GM21529 (cell line): ENCODE measurements around the gene CES4A.
"Not testable (repeated sequence)": the region's sequence is repeated elsewhere in the genome, so short reads cannot be mapped to it uniquely, and the experiment has no call there.

Experiments
- ATAC-seq: cut with Tn5 transposase; IDR thresholded peaks from one replicate; pipeline ENCODE4 v1.9.1; 2021; ENCODE audit not compliant: unreplicated experiment

CES4A gene

GRCh38 chr16:66955363-66956153 is 32.8 kb upstream of the CES4A start:
- not testable (repeated sequence) for ATAC-seq

- ATAC-seq = not testable (repeated sequence)
Observed at GRCh38 chr16:66956154-66956457, 32.3 kb upstream of the CES4A start.

DNA sequence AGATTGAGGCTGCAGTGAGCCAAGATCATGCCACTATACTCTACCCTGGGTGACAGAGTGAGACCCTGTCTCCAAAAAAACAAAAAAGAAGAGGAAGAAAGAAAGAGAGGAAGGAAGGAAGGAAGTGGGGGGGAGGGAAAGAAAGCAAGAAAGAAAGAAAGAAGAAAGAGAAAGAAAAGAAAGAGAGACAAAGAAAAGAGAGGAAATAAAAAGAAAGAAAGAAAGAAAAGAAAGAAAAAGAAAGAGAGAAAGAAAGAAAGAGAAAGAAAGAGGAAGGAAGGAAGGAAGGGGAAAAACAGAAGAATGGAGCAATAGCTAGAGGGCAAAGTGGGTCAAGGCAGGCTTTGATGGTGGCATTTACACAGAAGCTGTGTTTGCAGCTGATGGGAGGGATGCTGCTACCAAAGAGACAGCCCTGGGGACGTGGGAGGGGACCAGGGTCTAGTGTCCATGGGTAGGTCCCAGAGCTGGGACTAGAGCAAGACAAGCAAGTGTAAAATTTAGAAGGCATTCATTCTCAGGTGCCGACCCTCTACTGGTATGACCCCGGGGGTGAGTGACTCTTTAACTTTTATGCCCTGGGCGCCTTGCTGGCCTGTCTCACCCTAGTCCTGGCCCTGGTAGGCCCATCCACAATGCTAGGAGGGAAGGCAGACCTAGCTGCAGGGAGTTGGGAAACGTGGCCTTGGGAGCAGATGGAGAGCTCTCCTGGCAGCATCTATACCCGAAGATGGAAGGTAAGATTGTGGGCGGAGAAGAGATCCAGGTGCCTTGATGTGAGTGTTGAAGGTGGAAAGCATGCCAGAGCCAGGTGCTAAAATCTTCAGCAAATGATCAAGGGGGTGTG is 29.3 kb upstream of the CES4A start:
- ATAC-seq = no peak

- no peak for ATAC-seq
Observed at GRCh38 chr16:66959704-66960161, 28.7 kb upstream of the CES4A start.

GRCh38 chr16:66960270-66960669 is 28.1 kb upstream of the CES4A start:
- no peak for ATAC-seq

DNA sequence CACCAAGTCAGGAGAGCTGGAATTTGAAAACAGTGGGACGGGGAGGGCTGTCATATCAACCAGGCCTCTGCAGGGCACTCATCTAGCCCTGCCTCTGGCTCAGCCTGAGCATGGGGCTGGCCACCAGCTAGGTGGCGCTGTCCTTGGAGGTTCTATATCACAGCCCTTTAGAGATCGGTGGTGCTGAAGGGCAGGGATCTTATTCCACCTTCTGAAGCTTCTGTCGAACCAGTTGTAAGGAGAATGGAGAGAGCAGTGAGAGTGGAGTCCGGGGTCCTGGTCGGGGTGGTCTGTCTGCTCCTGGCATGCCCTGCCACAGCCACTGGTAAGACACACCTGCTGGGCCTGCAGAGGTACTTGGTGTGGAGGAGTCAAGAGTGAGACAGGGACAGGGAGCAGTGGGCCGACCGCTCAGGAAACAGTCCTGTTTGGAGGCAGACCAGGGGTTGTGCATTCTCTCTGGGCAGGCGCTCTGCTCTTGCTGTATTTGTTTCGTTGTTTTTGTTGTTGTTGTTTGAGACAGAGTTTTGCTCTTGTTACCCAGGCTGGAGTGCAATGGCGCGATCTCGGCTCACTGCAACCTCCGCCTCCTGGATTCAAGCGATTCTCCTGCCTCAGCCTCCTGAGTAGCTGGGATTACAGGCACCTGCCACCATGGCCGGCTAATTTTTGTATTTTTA is 27.2 kb upstream of the CES4A start, which contains the start of gene CES3:
Gene CES3, plus strand, starts transcription at position 202 of the 680 bp plus-strand sequence. Its CDS starts 42 bp downstream, at position 244.
- peak; percentile 59 for ATAC-seq

- no peak for ATAC-seq
Observed at GRCh38 chr16:66961914-66962313, 26.5 kb upstream of the CES4A start.

GRCh38 chr16:66964049-66964448 is 24.3 kb upstream of the CES4A start:
- no peak for ATAC-seq

- ATAC-seq = no peak
Observed at GRCh38 chr16:66968847-66969246, 19.5 kb upstream of the CES4A start.

DNA sequence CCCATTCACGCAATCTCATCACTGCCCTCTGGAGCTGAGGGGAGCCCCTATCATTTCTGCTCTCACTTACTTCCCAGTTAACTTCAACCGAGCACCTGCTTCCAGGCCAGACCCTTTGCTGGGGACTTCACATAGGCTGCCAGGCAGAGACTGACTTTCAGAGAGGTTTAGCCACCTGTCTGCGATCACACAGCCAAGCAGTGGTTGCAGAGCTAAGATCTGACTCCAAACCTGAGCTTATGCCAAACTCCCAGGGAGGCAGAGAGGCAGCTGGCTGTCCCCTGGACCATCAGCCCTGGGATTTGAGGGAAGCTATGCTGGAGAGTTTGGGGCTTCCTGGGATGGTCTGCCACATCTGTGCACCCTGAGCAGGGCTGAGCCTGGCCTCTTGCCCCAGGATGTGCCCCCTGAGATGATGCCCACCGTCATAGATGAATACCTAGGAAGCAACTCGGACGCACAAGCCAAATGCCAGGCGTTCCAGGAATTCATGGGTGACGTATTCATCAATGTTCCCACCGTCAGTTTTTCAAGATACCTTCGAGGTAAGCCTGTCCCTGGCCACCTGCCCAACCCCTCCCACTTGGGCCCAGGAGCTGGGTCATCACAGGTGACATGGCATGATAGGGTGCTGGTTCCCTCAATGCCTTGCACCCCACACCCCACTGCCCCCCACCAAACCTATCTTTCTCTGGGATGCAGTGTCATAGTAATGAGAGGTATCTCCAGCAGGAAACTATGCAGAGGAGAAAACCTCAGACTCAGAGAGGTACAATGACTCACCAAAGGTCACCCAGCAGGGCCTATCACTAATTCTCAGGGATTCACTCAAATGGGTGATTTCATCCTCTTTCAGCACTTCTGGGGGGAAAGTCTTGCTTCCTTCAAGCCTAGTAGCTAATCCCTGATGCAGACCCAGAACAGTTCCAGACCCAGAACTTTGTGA is 17.3 kb upstream of the CES4A start:
- ATAC-seq = no peak

DNA sequence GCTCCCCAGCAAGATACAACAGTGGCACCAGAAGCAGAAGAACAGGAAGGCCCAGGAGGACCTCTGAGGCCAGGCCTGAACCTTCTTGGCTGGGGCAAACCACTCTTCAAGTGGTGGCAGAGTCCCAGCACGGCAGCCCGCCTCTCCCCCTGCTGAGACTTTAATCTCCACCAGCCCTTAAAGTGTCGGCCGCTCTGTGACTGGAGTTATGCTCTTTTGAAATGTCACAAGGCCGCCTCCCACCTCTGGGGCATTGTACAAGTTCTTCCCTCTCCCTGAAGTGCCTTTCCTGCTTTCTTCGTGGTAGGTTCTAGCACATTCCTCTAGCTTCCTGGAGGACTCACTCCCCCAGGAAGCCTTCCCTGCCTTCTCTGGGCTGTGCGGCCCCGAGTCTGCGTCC is 15.4 kb upstream of the CES4A start:
- ATAC-seq = no peak

DNA sequence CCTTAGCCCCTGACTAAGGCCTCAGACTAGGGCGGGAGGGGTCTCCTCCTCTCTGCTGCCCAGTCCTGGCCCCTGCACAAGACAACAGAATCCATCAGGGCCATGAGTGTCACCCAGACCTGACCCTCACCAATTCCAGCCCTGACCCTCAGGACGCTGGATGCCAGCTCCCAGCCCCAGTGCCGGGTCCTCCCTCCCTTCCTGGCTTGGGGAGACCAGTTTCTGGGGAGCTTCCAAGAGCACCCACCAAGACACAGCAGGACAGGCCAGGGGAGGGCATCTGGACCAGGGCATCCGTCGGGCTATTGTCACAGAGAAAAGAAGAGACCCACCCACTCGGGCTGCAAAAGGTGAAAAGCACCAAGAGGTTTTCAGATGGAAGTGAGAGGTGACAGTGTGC is 14.7 kb upstream of the CES4A start:
- no peak for ATAC-seq

- not testable (repeated sequence) for ATAC-seq
Observed at GRCh38 chr16:66974156-66974931, 14.0 kb upstream of the CES4A start.

DNA sequence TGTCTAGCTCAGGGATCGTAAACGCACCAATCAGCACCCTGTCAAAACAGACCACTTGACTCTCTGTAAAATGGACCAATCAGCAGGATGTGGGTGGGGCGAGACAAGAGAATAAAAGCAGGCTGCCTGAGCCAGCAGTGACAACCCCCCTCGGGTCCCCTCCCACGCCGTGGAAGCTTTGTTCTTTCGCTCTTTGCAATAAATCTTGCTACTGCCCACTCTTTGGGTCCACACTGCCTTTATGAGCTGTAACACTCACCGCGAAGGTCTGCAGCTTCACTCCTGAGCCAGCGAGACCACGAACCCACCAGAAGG is 13.5 kb upstream of the CES4A start:
- ATAC-seq = not testable (repeated sequence)

GRCh38 chr16:66975302-66975893 is 13.0 kb upstream of the CES4A start:
- no peak for ATAC-seq

- no peak for ATAC-seq
Observed at GRCh38 chr16:66976746-66977145, 11.6 kb upstream of the CES4A start.

GRCh38 chr16:66977341-66978113 is 10.9 kb upstream of the CES4A start:
- ATAC-seq = peak; percentile 87

- ATAC-seq = no peak
Observed at GRCh38 chr16:66979011-66979717, 9.2 kb upstream of the CES4A start.
